HG03432 (cell line): ENCODE results near the gene CTXN2.

Source experiments
- ATAC-seq: cut with Tn5 transposase; IDR thresholded peaks from one replicate; pipeline ENCODE4 v1.9.1; 2021; ENCODE audit warnings: mild to moderate bottlenecking, moderate library complexity; ENCODE audit not compliant: unreplicated experiment

The CTXN2 gene

DNA sequence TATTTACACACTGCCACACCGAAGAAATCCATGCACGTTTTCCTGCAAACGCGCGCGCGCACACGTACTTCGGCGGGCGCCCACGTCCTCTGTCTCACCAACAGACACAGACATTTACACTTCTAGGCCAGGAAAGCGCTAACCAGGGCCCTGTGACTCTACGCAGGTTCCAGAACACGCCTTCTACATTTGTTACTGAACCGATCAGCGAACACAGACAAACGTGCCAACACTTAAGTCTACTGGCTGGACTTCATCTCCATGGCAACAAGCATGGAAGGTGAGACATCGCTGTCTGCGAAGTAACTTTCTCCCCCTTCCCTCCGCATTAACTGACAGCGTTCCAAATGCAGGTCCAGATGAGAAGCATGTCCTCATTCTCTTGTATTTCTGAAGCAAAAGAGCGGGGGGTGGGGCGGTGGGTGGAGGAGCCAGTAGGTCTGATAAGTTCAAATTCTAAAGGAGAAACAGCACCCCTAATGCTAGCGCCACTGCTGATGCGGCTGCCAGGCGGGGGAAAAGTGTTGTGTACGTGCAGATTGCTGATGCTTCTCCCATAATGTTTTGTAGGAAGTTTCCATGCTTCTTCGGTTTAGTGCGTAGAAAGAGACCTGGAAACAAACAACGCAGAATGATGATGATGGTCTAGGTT is at the start of gene CTXN2:
Gene CTXN2, plus strand, starts transcription at position 92 of the 652 bp plus-strand sequence. CDS start 9,636 bp downstream, outside the sequence.
- ATAC-seq: no peak

- ATAC-seq: no peak
Observed at GRCh38 chr15:48143856-48144255, 47.6 kb upstream of the CTXN2 start.

- ATAC-seq: no peak
Observed at GRCh38 chr15:48144889-48145288, 46.6 kb upstream of the CTXN2 start.

DNA sequence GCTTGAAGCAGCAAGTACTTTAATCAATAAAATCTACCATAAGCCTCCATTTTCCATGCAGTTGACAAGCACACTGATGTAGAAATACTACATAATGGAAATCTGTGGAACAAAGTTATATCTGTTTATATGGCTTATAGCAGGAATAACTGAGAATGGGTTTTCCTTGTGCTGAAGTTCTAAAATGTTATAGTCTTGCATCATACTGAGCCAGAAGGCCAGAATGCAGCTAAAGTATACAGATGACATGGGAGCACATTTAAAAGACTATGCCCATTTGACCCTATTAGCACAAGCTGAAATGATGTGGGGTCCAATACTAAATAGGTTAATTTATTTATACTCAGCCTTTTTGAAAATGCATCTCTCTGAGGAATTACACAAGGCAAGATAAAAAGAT is 45.5 kb upstream of the CTXN2 start:
- no peak for ATAC-seq

- no peak for ATAC-seq
Observed at GRCh38 chr15:48147358-48147757, 44.1 kb upstream of the CTXN2 start.

DNA sequence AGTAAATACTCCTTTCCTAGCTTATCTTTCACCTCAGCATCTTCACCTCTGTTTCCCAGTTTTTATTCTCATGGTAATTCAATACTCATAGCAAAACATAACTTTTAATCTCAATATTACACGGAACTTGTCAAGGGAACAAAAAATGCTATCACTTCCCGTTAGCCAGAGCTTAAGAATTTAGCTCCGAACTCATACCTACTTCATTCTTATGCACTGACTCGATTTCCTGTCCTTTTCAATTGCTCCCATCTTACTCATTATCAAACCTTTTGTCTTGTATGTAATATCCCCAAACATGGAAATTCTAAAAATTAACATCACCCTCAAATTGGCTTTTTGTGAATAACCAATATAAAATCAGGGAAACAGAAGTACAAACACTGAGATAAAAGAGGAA is 41.6 kb upstream of the CTXN2 start:
- no peak for ATAC-seq

GRCh38 chr15:48153526-48153925 is 37.9 kb upstream of the CTXN2 start:
- ATAC-seq: no peak

DNA sequence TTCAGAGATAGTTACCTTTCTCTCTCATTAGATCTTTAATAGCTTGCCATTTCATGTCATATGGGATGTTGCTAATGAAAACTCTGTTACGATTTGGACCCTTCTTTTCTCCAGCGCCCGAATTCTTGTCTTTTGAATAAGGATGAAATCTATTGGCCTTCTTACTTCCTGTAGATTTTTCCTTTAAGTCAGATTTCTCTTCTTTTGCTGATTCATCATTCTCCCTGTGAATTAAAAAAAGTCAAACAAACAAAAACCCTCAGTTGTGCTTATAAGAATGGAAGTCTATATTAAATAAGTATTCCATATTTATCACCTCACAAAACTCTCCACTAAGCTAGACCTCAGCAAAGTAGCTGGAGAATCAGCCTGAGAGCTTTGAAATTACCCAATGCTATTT is 22.8 kb upstream of the CTXN2 start:
- ATAC-seq: no peak

DNA sequence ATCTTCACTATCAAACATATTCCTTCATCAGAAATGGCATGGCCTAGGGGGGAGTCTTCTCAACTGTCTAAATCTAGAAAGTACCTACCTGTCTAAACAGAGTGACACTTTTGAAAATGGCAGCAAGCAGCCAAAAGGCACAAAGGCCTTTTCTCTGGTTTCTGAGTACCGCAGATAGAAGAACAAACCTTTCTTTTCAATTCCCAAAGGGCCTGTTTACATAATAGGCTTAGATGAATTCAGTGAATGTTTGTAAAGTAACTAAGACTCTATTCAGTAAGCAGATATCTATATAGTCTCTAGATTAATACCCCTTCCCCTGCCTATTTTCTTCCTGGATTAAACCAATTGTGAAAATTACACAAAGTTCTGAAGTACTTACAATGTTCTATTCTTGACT is 20.5 kb upstream of the CTXN2 start:
- no peak for ATAC-seq

DNA sequence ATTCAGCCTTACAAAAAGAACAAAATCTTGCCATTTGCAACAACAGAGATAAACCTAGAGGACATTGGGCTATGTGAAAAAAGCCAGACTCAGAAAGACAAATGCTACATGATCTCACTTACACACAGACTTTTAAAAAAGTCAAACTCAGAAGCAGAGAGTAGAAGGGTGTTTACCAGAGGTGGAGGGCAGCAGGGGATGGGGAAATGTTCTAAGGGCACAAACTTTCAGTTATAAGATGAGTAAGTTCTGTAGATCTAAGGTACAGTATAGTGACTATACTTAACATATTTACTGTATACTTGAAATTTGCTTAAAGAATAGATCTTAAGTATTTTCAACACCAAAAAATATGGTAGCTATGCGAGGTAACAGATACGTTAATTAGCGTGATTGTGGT is 16.3 kb upstream of the CTXN2 start:
- peak; percentile 30 for ATAC-seq

GRCh38 chr15:48176112-48176511 is 15.4 kb upstream of the CTXN2 start:
- no peak for ATAC-seq

DNA sequence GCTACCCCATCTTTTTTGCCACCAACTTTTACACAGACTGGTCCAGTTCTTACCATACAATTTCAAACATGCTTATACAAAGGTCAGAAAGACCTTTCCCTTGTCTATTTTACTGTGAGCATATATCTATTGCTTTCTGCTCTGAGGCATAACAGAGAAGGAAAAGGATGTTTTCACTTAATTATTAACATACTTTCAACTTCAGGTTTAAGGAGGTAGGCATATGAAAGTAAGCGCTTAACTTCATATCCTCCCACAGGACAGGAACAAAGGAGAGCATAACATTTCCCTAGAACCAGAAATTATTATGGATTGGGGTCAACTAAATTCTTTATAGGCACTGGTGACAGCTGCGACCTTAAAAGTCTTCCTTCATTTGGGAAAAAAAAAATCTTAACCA is 14.5 kb upstream of the CTXN2 start:
- ATAC-seq: peak; percentile 23

GRCh38 chr15:48177383-48177765 is 14.1 kb upstream of the CTXN2 start:
- ATAC-seq: peak; percentile 75

DNA sequence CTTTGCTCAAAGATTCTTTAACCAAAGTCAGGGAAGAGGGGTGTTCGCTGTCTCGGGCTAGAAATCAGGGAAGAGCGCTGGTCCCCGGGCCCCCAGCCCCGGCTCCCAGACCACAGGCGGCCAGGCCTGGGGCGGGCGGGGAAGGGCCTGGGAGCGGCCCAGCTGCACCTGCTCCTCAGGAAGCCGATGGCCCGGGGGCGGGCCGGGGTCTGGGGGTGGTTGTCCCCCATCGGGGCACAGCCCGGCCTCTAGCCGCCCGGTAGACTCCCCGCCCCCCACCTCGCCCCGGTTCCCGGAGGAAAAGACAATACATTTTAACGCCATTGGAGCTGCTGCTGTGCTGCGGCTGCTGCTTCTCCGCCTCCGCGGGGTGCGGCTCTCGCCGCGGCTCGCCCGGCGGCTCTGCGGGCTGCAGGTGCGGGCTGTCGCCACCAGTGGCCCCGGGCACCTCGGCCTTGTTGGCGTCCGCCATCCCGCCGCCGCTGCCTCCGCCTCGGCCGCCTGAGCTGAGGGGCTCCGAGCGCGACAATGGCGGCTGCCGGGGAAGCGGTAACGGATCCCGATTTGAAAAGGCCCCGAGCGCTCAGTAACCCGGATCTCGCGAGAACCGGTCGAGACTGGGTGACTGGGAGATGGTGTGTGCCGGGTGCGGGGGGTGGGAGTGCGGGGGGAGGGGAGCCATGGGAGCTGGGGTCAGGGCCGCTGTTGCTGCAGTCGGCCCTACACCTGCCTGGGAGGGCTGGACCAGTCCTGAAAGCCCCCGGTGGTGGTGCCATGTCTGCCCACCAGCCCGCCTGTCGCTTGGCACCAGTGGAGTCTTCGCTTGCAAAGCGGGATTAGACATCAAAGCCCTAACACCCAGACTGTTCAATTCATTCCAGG is 13.5 kb upstream of the CTXN2 start, which contains the start of gene MYEF2:
Gene MYEF2, minus strand, starts transcription at position 530 of the 882 bp plus-strand sequence. Its CDS starts 58 bp downstream, at position 472.
- ATAC-seq: peak; percentile 84

- ATAC-seq: no peak
Observed at GRCh38 chr15:48178648-48178931, 12.9 kb upstream of the CTXN2 start.

DNA sequence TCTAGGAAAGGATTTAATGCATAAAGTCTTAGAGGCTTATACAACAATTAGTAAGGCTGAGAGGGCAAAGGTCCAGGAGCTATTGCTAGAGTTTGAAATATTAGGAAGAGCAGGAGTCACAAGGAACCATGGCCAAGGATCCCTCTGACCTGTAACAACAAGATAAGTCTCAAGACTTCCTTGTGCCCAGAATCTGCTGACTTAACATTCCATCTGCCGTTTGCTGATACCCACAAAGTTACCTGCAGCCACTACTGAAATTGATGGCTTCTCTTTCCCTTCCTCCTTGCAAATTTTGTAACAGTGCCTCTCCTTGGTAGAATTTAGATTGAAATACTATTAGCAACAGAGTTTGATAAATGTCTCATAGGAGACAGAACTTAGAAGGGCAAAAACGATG is 8.7 kb upstream of the CTXN2 start:
- ATAC-seq: no peak

- no peak for ATAC-seq
Observed at GRCh38 chr15:48185529-48185928, 5.9 kb upstream of the CTXN2 start.

GRCh38 chr15:48186271-48186670 is 5.2 kb upstream of the CTXN2 start:
- no peak for ATAC-seq

DNA sequence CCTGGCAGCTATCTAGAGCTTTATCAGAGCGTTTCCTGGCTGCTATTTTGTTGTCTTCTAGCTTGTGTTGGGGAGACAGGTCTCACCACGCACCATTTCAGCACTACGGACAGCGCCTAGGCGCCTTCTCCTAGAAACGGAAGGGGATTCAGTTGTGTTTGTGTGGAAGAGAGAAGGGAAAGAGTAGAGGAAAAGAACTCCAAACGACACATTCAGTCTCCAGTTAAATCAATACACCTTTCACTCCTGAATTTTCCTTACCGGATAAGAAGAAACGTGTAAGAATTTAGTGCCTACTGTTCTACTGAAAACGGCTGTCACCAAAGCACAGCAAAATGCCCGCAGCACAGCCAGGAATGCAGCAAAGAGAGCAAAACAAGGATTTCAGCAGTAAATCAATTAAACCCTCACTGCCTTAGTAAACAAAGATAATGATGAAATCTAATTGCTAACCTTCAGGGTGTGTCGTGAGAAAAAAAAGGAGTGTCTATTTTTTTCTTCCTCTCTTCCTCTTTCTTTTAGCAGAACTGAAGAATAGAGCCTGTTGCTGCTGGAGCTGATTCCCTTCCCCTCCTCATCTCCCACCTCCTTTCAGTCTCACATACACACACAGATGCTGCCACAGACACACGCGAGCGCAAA is 412 bp upstream of the CTXN2 start:
- no peak for ATAC-seq

DNA sequence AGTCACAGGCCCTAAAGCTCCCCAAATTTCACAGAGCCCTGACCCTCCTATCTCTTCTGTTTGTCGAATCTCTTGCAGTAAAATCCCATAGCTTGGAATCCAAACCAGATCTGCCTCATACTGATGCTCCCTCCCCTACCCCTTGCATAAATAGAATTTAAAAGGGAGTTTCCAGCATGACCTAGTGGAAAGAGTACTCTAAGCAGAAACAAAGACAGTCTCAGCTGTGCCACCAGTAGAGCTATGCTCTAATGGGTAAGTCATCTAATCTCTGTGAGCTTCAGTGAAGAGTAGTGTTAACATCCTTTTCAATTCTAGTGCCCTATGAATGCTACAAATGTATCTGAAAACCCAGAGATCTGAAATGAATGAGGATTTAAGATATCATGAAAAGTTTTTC is 10.6 kb downstream of the CTXN2 start:
- ATAC-seq: no peak

- ATAC-seq: no peak
Observed at GRCh38 chr15:48205981-48206380, 14.5 kb downstream of the CTXN2 start, which contains the start of gene SLC12A1. Gene SLC12A1, plus strand, starts transcription at chr15:48206302. Its CDS starts 1,418 bp downstream, at chr15:48207720.

- no peak for ATAC-seq
Observed at GRCh38 chr15:48221261-48221660, 29.8 kb downstream of the CTXN2 start.
